CD4-positive, alpha-beta T cell treated with Interleukin-4 for 1 hour (primary cell): ENCODE data around the gene PLXNB2.

Experiments used
- DNase-seq, 2 donors: peaks; one replicate each; pipeline ENCODE4 v3.0.0-alpha.2; 2020 to 2022

The PLXNB2 gene

GRCh38 chr22:50296658-50297490 lies 10.6 kb downstream of the PLXNB2 start:
- no peak for DNase-seq

GRCh38 chr22:50294319-50294656 lies 13.2 kb downstream of the PLXNB2 start:
- no peak for DNase-seq

GRCh38 chr22:50293441-50294318 lies 13.8 kb downstream of the PLXNB2 start:
- DNase-seq: no peak

DNA sequence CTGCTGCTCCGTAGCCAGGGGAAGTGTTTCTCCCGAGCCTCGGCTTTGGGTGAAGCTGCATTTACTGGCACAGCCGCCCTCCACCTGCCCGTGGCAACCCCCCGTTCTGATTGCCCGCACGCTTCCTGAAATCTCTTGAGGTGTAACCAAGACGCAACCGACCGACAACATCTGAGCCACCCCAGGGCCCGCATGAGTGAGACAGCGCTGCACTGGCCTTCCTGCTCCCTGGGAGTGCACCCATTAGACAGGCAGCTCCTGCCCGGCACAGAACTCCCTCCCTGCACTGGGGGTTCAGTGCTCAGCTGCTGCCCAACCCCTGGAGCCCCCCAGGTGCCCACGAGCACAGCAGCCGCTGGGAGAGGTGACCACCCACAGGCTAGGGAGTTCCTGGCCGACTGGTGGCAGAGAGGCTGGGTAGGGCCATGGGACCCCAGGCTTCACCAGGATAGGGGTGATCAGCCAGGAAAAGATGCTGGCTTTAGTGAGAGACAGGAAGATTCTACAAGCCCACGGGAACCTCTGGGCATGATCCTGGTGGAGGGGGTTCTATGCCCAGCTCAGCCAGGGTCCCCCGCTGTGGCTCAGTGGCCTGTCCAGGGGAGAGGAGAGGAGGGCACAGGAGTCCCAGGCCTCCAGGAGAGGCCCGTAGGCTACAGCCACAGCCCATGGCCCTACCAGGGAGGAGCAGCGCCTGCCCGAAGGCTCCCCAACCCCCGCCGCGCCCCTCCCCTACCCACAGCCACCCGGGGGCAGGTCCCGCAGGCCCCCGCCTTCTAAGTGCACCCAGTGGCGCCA lies 14.6 kb downstream of the PLXNB2 start:
- DNase-seq: peak in 1 of 2 donors; percentile 47

DNA sequence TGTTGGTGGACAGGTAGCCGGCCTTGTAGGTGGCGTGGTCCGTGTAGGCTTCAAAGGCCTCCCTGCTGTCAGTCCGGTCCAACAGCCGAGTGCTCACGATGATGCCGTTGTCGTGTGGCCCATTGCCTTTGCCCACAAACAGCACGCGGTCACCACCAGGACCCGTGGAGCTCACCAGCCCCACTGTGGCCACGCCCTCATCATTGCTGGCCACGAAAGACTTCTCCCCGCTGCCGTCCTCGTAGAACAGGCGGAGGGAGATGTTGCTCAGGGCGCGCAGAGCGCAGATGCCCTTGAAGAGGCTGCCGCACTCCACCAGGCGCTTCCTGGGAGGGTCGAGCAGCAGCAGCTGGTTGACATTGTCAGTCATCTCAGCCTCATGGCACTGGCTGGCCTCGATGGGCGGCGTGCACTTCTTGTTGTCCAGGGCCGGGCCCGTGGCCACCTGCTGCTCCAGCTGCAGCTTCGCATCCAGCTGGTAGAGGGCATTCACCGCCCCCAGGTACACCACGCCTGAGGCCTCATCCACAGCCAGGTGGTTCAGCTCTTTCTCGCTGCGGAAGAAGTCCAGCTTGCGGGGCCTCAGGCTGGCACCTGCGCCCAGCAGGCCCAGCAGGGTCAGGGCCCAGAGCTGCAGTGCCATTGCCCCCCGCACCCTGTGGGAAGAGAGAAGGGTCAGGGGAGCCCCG lies 17.4 kb downstream of the PLXNB2 start:
- no peak for DNase-seq

- no peak for DNase-seq
These were observed 18.1 kb downstream of the PLXNB2 start for GRCh38 chr22:50289151-50289941.

DNA sequence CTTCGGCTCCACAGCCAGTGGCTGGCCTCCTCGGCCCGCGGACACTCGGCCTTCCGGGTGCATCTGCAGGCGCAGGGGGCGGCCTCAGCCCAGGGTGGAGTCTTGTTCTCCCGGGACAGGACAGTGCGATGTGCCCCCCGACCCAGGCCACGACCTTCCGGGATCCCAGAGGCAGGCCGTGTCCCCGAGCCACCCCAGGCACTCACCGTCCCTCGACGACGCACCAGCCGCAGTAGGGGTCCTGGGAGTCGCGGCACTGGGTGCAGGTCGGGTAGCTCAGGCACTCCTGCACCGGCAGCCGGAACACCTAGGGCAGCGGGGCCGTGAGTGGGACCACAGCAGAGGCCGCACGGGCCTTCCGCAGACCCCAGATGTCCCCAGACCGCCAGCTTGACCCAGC lies 19.7 kb downstream of the PLXNB2 start:
- no peak for DNase-seq

- DNase-seq: no peak
These were observed 20.6 kb downstream of the PLXNB2 start for GRCh38 chr22:50286701-50287318.

GRCh38 chr22:50286275-50286674 lies 21.2 kb downstream of the PLXNB2 start:
- DNase-seq: no peak

- DNase-seq: no peak
These were observed 21.7 kb downstream of the PLXNB2 start for GRCh38 chr22:50285568-50286229.

- no peak for DNase-seq
These were observed 23.0 kb downstream of the PLXNB2 start for GRCh38 chr22:50284479-50284878.

DNA sequence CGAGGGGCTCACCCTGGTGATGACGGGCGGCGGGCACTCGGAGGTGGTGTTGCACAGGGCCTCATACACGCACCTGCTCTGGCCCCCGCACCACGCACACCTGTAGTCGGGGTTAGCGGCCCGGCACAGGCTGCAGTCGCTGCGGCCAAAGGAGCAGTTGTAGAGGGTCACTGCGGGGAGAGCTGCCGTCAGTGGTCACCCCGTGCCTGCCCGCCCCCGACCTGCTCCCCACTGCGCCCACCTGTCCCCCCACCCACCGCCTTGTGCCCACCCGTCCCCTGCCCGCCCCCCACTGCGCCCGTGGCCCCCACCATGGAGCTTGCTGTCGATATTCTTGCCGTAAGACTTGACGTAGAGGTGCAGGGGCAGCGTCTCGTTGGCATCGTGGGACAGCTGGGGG lies 23.6 kb downstream of the PLXNB2 start:
- no peak for DNase-seq

DNA sequence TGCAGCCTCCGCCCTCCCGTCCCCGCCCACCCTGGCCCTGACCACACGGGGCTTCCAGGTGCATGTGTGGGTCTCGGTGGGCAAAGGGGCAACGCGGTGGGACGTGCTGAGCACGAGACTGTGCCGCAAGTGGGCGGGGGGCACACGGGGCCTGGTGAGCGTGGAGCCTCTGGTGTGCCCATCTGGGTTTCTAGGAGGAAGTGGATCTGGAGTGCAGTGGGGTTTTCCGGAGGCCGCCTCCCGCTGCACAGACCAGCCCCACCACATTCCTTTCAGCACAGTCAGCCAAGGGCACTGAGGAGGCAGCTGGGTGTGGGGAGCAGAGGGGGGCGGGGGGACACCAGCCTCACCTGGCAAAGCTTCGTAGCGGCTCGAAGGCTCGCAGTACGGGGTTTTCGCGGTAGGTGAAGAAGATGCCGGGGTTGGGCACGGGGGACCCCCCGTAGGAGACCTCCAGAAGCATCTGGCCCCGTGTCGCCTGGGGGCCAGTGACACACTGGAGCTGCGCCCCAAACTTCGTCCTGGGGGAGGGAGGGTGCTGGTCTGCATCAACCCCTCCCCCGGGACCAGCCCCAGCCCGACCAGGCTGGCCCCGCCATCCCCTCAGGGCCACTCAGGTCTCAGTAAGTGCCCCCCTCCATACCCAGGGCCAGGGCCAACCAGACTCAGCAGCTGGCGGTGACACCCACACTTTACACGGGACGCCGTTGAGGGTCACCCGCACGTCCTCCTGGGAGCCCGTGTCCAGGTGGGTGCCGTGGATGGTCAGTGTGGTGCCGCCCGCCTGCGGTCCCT lies 24.9 kb downstream of the PLXNB2 start:
- DNase-seq: no peak

GRCh38 chr22:50281957-50282356 lies 25.5 kb downstream of the PLXNB2 start:
- DNase-seq: no peak

DNA sequence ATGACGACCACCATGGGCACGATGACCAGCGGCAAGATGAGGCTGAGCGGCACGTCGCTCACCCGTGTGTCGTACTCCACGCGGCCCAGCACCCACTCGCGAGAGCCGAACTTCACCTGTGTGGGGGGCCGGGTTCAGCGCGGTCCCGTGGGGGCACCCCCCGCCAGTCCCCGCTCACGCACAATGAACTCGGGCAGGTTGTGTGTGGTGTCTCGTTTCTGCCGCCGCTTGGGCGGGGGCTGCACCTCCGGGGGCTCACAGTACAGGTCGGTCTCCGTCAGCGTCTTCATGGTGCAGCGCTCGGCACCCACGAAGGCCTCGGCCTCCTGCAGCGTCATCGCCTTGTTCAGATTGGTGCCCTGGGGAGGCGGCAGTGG lies 26.1 kb downstream of the PLXNB2 start:
- DNase-seq: no peak

- DNase-seq: no peak
These were observed 26.6 kb downstream of the PLXNB2 start for GRCh38 chr22:50280708-50281383.

DNA sequence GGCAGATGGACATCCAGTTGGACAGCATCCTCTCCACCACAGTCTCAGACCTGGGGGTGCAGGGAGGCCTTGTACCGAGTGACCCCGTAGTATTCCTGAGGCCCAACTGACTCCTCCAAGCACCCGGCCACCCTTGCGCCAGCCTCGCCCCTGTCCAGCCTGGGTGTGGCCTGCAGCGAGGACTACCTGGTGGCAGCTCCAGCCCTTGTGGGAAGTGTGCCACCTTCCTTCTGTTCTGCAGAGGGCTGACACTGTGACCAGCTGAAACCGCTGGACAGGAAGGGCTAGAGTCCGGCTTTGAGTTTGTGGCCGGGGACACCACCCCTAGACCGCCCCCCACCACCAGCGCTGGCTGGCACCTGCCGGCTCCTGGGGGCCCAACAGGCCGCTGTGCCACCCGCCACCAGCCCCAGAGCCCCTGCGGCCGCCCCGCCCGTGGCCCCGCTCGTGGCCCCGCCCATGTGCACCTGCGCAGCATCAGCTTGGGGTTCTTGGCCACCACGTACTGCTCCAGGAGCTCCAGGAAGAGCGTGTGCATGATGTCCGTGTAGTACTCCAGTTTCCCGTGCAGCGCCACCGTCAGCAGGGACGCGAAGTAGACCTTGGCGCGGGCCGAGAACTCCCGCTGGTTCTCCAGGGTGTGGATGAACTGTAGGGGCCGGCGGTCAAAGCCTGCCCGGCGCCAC lies 27.3 kb downstream of the PLXNB2 start:
- DNase-seq: no peak

DNA sequence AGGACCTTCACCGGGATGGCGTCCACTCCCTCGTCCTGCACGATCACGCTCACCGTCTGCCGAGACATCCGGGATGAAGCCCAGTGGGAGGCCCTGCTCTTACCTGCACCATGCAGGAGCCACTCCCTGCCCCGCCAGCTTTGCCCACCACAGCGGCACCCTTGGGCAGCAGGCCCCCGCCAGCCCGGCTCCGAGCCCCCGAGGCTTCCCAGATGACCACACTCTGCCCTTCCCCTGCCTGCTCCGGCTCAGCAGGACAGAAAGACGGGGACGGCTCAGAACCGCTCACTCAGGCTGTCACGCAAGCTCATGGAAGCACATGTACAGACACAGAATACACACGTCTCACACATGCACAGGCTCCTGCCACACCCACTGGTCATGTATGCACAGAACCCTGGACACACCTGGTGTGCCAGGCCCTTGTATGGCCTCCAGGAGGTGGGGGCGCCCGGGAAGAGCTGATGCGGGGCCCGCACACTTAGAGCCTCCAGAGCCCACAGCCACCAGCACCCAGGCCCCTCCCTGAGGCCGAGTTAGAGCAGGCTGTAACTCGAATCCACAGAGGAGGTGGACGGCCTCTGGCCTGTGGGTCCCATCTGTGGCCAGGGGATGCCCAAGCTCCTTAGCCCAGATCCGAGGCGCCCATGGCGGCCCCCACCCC lies 28.4 kb downstream of the PLXNB2 start:
- no peak for DNase-seq
